Upper lobe of left lung (tissue), 6 donors: ENCODE results near the gene BTN3A1. TPM values are rescaled to one million over a fixed set of nuclear protein-coding genes. Genes with fewer than 3 reads are reported as not detected.

Experiments
- ATAC-seq, 2 donors: fragments of 200-7000 bp; cut with Tn5 transposase; one replicate each; pipeline ENCODE4 v1.9.1; 2022; ENCODE audit warnings: mild to moderate bottlenecking in 2 of 2, moderate library complexity in 2 of 2; ENCODE audit not compliant: low FRiP score in 2 of 2
- DNase-seq, 2 donors: peaks; one replicate each; pipeline ENCODE4 v3.0.0-alpha.2; 2019 to 2020
- H3K27ac ChIP-seq, 4 donors: fragments of 200-600 bp; sonication (generic); one replicate each; pipeline ENCODE4 v1.5.1; 2016 to 2019
- H3K27me3 ChIP-seq, 4 donors: fragments of 200-600 bp; sonication (generic); one replicate each; pipeline ENCODE4 v1.5.1; 2017 to 2019
- H3K36me3 ChIP-seq, 4 donors: fragments of 200-600 bp; sonication (generic); one replicate each; pipeline ENCODE4 v1.5.1; 2016 to 2019
- H3K4me1 ChIP-seq, 4 donors: fragments of 200-600 bp; sonication (generic); one replicate each; pipeline ENCODE4 v1.5.1; 2018 to 2019
- H3K4me3 ChIP-seq, 4 donors: fragments of 200-600 bp; sonication (generic); one replicate each; pipeline ENCODE4 v1.5.1; 2017 to 2019; ENCODE audit warnings: mild to moderate bottlenecking in 2 of 4, moderate library complexity in 1 of 4
- H3K9me3 ChIP-seq, 4 donors: fragments of 200-600 bp; sonication (generic); one replicate each; pipeline ENCODE4 v1.5.1; 2018 to 2019
- EP300 ChIP-seq, 4 donors: sonication (generic); formaldehyde crosslinking; IDR thresholded peaks; one replicate each; pipeline ENCODE4 v1.5.1; 2017; ENCODE audit warnings: antibody characterized with exemption in 4 of 4, control low read depth in 2 of 4
- POLR2A ChIP-seq, 4 donors: fragments of 450-650 bp; IDR thresholded peaks; one replicate each; pipeline ENCODE4 v1.5.1; 2016 to 2017; ENCODE audit warnings: antibody characterized with exemption in 4 of 4, mild to moderate bottlenecking in 2 of 4
- POLR2AphosphoS5 ChIP-seq, 2 donors: sonication (generic); formaldehyde crosslinking; IDR thresholded peaks; one replicate each; pipeline ENCODE4 v1.5.1; 2017; ENCODE audit warnings: antibody characterized with exemption in 2 of 2
- WGBS, 2 donors: methylation state at CpG; one replicate each; pipeline ENCODE4 v1.1.5; 2017 to 2018; 5-methylcytosine and 5-hydroxymethylcytosine counted together
- total RNA-seq, 6 donors: library from RNA; depleted of rRNA in 4 of 6; stranded (reverse); fragments of >200 nt in 4 of 6; gene quantifications; one replicate each; pipeline versions ENCODE4 v1.1.0 to v1.2.1, GENCODE V29; 2016 to 2021
- TF ChIP-seq, protein P1 (sequence below), 6 experiments: fragments of 450-650 bp in 4 of 6; fragments of 200-600 bp in 2 of 6; sonication (generic) in 2 of 6; IDR thresholded peaks; one replicate each; pipeline ENCODE4 v1.5.1; 2016 to 2019; ENCODE audit warnings: antibody characterized with exemption in 6 of 6
- donor health status: DM: no; HTN: no; CAD: no; lungs with moderate emphysema.
- donor health status: DM: no; HTN: yes; CAD: no; lungs with severe emphysema.

BTN3A1 gene
- total RNA-seq, 6 donors from 2014 or later, result 24.9 to 55.8 (median 34.6) TPM

GRCh38 chr6:26454631-26455030 lies 52.6 kb downstream of the BTN3A1 start:
- no peak for ATAC-seq
- TF ChIP-seq POLR2AphosphoS5 (IDR thresholded peaks at IDR 0.05) (no peak), POLR2A (IDR thresholded peaks at IDR 0.05) (no peak), EP300 (IDR thresholded peaks at IDR 0.05) (no peak)
- TF ChIP-seq, protein P1, sequence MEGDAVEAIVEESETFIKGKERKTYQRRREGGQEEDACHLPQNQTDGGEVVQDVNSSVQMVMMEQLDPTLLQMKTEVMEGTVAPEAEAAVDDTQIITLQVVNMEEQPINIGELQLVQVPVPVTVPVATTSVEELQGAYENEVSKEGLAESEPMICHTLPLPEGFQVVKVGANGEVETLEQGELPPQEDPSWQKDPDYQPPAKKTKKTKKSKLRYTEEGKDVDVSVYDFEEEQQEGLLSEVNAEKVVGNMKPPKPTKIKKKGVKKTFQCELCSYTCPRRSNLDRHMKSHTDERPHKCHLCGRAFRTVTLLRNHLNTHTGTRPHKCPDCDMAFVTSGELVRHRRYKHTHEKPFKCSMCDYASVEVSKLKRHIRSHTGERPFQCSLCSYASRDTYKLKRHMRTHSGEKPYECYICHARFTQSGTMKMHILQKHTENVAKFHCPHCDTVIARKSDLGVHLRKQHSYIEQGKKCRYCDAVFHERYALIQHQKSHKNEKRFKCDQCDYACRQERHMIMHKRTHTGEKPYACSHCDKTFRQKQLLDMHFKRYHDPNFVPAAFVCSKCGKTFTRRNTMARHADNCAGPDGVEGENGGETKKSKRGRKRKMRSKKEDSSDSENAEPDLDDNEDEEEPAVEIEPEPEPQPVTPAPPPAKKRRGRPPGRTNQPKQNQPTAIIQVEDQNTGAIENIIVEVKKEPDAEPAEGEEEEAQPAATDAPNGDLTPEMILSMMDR (IDR thresholded peaks at IDR 0.05), result no peak
- Histone ChIP-seq H3K36me3 (peaks cover 0 to 17% (median 11%) of the 10 kb centered on the region in 4 donors), H3K4me1 (peaks cover 15 to 23% (median 18%) of the 10 kb centered on the region in 4 donors), H3K27ac (no peak overlapping the region), H3K27me3 (no peaks in the 10 kb centered on the region), H3K9me3 (no peaks in the 10 kb centered on the region), H3K4me3 (no peak overlapping the region)
- WGBS, 2 donors, result 91 to 100% methylated on average over 1 of the region's 1 CpG
- no peak for DNase-seq

- Histone ChIP-seq H3K4me1 (peaks cover 24 to 31% (median 27%) of the 10 kb centered on the region in 4 donors), H3K27me3 (no peaks in the 10 kb centered on the region), H3K36me3 (peaks cover 2 to 17% (median 13%) of the 10 kb centered on the region in 4 donors), H3K27ac (peak overlapping the region in 1 of 4 donors; percentile 20), H3K9me3 (no peaks in the 10 kb centered on the region), H3K4me3 (no peak overlapping the region)
- WGBS, 2 donors, result 87% methylated on average over 3 of the region's 3 CpGs
- no peak for ATAC-seq
- TF ChIP-seq POLR2A (IDR thresholded peaks at IDR 0.05) (no peak), POLR2AphosphoS5 (IDR thresholded peaks at IDR 0.05) (no peak), EP300 (IDR thresholded peaks at IDR 0.05) (no peak)
- TF ChIP-seq, protein P1 (IDR thresholded peaks at IDR 0.05), result no peak
- no peak for DNase-seq
Observed at GRCh38 chr6:26455357-26455970, 53.4 kb downstream of the BTN3A1 start.

GRCh38 chr6:26457264-26457805 lies 55.3 kb downstream of the BTN3A1 start:
- no peak for DNase-seq
- Histone ChIP-seq H3K4me1 (peaks cover 38 to 49% (median 43%) of the 10 kb centered on the region in 4 donors), H3K36me3 (peaks cover 2 to 24% (median 19%) of the 10 kb centered on the region in 4 donors), H3K4me3 (peak overlapping the region in 3 of 4 donors; percentile 63 to 78 (median 66)), H3K9me3 (no peaks in the 10 kb centered on the region), H3K27me3 (no peaks in the 10 kb centered on the region), H3K27ac (peak overlapping the region; percentile 90 to 98 (median 94))
- TF ChIP-seq POLR2A (IDR thresholded peaks at IDR 0.05), result no peak
- no peak for TF ChIP-seq POLR2AphosphoS5 (IDR thresholded peaks at IDR 0.05)
- TF ChIP-seq, protein P1 (IDR thresholded peaks at IDR 0.05), result no peak
- 16 to 29% methylated on average over 9 of the region's 9 CpGs for WGBS, 2 donors
- ATAC-seq, result peak; percentile 54 to 59

DNA sequence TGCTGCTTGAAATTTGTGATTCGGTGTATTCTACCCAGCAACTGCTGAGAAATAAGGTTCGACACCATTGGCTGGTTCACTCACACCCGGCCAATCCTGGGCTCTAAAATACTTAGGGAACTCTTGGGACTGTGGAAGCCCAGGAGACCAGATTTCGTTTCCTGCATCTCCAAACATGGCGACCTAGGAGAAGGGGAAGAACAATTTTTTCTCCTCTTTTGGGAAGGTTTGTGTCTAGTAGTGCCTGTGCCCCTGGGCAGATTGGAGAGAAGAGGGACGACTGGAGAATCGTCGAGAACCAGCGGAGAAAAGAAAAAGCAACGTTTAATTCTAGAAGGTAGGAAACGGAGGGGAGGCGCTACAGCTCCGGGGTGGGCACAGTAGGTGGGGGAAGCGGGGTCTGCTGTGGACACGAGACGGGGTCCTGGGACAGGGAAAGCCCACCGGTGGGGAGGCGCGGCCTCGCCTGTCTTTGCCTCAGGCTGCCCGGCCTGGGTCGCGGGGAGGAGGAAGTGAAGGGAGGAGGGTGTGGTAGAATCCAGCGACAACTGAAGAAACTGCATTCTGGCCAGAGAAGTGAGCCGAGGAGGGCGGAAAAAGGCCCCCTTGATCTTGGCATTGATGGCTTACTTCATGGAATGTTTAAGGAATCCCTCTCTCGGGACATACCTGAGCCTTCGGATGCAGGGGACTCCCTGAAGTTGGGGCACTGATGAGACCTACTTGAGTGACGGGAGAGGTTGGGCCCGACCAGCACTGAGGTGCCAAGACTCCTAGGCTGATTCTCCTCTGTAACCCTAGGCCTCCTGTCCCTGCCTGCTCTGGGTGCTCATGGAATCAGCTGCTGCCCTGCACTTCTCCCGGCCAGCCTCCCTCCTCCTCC lies 56.0 kb downstream of the BTN3A1 start, which contains the start of gene BTN2A1:
Gene BTN2A1 (plus strand): TSS at position 150 of the 883 bp plus-strand sequence. CDS start 682 bp downstream, at position 832.
- peaks cover 5 to 31% (median 23%) of the 10 kb centered on the region in 4 donors for H3K36me3 ChIP-seq
- TF ChIP-seq POLR2AphosphoS5 (IDR thresholded peaks at IDR 0.05), result peak; percentile 40 to 50
- TF ChIP-seq EP300 (IDR thresholded peaks at IDR 0.05), result no peak
- TF ChIP-seq, protein P1 (IDR thresholded peaks at IDR 0.05), result no peak
- TF ChIP-seq POLR2A (IDR thresholded peaks at IDR 0.05), result peak in 2 of 4 donors; percentile 38 to 60
- H3K27ac ChIP-seq, result peak within 1 kb of the TSS; percentile 90 to 98 (median 94)
- no peaks in the 10 kb centered on the region for H3K27me3 ChIP-seq
- H3K4me3 ChIP-seq, result peak within 1 kb of the TSS; percentile 63 to 78 (median 72)
- DNase-seq (peak; percentile 87 to 89), ATAC-seq (peak; percentile 98 to 99)
- peaks cover 38 to 49% (median 45%) of the 10 kb centered on the region in 4 donors for H3K4me1 ChIP-seq
- no peaks in the 10 kb centered on the region for H3K9me3 ChIP-seq
- WGBS, 2 donors, result 0 to 1% methylated on average over 28 to 31 of the region's 31 CpGs
